Measurements from ENCODE around the gene PSMG2.

The PSMG2 gene

GRCh38 chr18:12689256-12689850 is 13.5 kb upstream of the PSMG2 start:
- no peak overlapping the region for H3K4me3 ChIP-seq (ENCODE audit: low read depth, low read length)
- DNase-seq = no peak
- H3K9me3 ChIP-seq (ENCODE audit: severe bottlenecking) = no peaks in the 10 kb centered on the region
- H3K27me3 ChIP-seq (ENCODE audit: insufficient read depth, low read depth, severe bottlenecking) = no peaks in the 10 kb centered on the region
- no peak overlapping the region for H3K27ac ChIP-seq
- H3K36me3 ChIP-seq = peaks cover 40% of the 10 kb centered on the region
- no peak for TF ChIP-seq CTCF (IDR thresholded peaks at IDR 0.05; ENCODE audit: low read depth, low read length)

GRCh38 chr18:12692206-12692605 is 10.6 kb upstream of the PSMG2 start:
- Histone ChIP-seq H3K4me3 (ENCODE audit: low read depth, low read length) (no peak overlapping the region), H3K9me3 (ENCODE audit: severe bottlenecking) (no peaks in the 10 kb centered on the region), H3K36me3 (peaks cover 41% of the 10 kb centered on the region), H3K27ac (no peak overlapping the region), H3K27me3 (ENCODE audit: insufficient read depth, low read depth, severe bottlenecking) (no peaks in the 10 kb centered on the region)
- no peak for TF ChIP-seq CTCF (IDR thresholded peaks at IDR 0.05; ENCODE audit: low read depth, low read length)
- DNase-seq = no peak

- Histone ChIP-seq H3K27ac (no peak overlapping the region), H3K4me3 (ENCODE audit: low read depth, low read length) (no peak overlapping the region), H3K9me3 (ENCODE audit: severe bottlenecking) (no peaks in the 10 kb centered on the region), H3K27me3 (ENCODE audit: insufficient read depth, low read depth, severe bottlenecking) (no peaks in the 10 kb centered on the region), H3K36me3 (peaks cover 56% of the 10 kb centered on the region)
- DNase-seq = no peak
- no peak for TF ChIP-seq CTCF (IDR thresholded peaks at IDR 0.05; ENCODE audit: low read depth, low read length)
These were observed 8.8 kb upstream of the PSMG2 start for GRCh38 chr18:12694032-12694431.

GRCh38 chr18:12699747-12700146 is 3.1 kb upstream of the PSMG2 start:
- no peak for TF ChIP-seq CTCF (IDR thresholded peaks at IDR 0.05; ENCODE audit: low read depth, low read length)
- Histone ChIP-seq H3K9me3 (ENCODE audit: severe bottlenecking) (no peaks in the 10 kb centered on the region), H3K4me3 (ENCODE audit: low read depth, low read length) (no peak overlapping the region), H3K27me3 (ENCODE audit: insufficient read depth, low read depth, severe bottlenecking) (no peaks in the 10 kb centered on the region), H3K27ac (no peak overlapping the region), H3K36me3 (peaks cover 52% of the 10 kb centered on the region)
- no peak for DNase-seq

GRCh38 chr18:12701161-12701560 is 1.7 kb upstream of the PSMG2 start:
- no peak for DNase-seq
- Histone ChIP-seq H3K36me3 (peaks cover 52% of the 10 kb centered on the region), H3K27me3 (ENCODE audit: insufficient read depth, low read depth, severe bottlenecking) (no peaks in the 10 kb centered on the region), H3K27ac (no peak overlapping the region; the same call in 1 of the 2 replicates), H3K4me3 (ENCODE audit: low read depth, low read length) (peak overlapping the region; percentile 99; the same call in 1 of the 2 replicates), H3K9me3 (ENCODE audit: severe bottlenecking) (no peaks in the 10 kb centered on the region)
- no peak for TF ChIP-seq CTCF (IDR thresholded peaks at IDR 0.05; ENCODE audit: low read depth, low read length)

GRCh38 chr18:12703096-12703567 is 290 bp downstream of the PSMG2 start:
- Histone ChIP-seq H3K4me3 (ENCODE audit: low read depth, low read length) (peak overlapping the region; percentile 99), H3K27ac (peak overlapping the region; percentile 99), H3K36me3 (peaks cover 56% of the 10 kb centered on the region), H3K9me3 (ENCODE audit: severe bottlenecking) (no peaks in the 10 kb centered on the region), H3K27me3 (ENCODE audit: insufficient read depth, low read depth, severe bottlenecking) (no peaks in the 10 kb centered on the region)
- TF ChIP-seq CTCF (IDR thresholded peaks at IDR 0.05; ENCODE audit: low read depth, low read length) = no peak
- no peak for DNase-seq

Measured in WERI-Rb-1 (cell line).